NCI-H2171 (cell line): Measurements from ENCODE around the gene KRT33B.

Source experiments
- DNase-seq: peaks from one replicate; lab custom pipeline; 2025; lab: John Stamatoyannopoulos, UW

KRT33B gene

DNA sequence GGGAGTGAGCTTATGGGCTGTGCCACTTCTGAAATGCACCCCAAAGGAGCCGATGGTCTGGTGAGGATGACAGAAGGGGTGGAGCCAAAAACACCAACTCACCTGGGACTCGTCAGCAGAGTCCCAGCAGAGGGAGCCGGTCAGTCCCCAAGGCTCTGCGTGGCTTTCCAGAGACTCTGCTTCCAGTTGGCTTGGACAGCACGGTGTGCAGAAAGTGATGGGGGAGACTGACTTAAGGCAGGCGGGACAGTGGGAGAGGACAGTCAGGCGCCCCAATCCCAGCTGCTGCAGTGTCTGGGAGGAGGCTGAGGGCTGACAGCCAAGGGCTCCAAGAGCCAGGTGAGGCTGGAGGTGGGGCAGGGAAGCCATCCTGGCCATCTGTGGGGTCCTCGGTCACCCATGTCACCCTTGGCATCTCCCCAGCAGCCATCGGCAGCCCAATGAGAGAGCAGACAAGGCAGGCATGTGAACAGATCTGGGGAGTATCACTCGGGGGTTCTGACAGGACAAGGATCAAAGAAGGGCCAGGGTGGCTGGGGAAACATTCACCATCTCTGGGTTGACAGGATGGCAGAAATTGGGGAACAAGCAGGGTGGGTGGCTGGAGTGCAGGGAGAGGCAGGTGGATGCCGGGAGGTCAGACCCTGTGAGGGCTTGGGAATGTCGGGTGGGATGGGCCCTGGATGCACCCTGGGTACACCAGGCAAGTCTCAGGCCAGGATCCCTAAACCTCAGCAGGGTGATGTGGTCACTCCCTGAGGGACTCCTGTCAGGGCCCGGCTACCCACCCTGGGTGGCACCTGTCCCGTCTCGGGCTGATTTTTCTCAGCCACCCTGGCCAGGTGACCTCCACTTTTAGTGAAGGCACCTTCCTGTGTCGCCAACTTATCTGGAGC is 45.2 kb downstream of the KRT33B start:
- DNase-seq: no peak

DNA sequence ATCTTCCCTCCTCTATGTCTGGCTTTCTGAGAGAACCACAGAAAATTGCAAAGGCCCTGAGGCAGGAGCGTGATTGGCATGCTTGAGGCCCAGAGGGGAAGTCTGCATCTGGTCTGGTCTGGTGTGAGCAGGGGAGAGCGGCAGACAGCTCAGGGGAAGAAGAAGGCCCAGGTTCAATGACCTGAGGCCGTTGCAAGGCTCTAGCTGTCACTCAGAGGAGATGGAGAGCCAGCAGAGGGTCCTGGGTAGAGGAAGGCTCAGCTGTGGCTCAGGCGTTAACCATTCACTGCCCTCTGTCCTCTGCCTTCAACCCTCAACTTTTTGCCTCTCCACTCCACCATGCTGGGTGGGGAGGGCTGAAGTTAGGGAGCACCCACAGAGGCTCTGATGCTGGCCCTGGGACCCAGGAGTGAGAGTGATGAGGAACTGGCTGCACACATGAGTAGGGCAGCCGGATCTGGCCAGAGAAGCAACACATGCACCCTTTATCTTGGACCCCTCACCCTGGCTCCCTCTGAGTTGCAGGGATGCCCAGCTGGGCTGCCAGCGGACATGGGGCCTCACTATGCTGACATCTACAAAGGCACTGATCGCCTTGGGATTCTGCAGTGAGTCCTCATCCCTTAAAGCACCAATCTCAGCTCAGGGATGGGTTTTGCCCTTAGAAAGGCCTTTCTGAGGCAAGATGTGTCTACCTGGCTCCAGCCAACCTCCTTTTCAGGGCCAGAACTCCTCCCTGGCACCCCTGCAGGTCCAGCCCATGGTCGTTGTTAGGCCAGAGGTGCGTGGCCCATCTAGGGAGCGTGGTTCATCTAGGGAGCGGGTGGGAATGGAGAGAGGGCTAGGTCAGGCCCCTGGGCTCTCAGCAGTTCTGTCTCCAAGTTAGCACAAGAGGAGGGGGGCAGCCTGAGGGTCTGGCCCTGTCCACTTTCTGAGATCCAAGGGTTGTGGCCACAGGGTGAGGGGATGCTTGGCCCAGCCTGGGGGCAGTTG is 46.4 kb downstream of the KRT33B start:
- DNase-seq: no peak

DNA sequence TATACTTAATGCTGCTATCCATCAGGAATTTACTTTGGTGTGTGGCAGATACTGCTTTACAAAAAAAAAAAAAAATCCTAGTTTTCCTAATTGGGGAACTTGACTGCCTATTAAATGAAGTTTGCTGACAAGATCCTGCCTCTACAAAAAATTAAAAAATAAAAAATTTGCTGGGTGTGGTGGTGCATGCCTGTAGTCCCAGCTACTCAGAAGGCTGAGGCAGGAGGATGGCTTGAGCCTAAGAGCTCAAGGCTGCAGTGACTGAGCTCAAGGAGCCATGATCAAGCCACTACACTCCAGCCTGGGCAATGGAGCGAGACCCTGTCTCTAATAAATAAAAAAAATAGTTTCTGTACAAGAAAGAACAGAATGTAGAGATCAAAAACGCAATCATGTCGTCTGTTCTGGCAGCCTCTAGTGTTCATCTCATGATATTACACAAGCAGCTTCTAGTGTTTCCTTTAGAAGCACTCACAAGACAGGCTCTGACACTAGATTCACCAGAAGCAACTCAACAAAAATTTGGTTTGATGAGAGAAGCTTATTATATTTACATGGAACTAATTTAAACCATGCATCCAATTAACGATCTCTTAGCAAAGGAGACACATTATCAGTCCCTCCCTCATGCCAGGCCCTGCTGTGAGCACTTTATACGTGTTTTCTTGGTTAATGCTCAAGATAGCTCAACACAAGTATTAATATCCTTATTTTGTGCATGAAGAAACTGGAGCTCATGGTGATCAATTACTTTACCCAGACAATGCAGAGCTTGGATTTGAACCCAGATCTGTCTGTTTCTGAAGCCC is 47.3 kb downstream of the KRT33B start:
- DNase-seq: no peak

DNA sequence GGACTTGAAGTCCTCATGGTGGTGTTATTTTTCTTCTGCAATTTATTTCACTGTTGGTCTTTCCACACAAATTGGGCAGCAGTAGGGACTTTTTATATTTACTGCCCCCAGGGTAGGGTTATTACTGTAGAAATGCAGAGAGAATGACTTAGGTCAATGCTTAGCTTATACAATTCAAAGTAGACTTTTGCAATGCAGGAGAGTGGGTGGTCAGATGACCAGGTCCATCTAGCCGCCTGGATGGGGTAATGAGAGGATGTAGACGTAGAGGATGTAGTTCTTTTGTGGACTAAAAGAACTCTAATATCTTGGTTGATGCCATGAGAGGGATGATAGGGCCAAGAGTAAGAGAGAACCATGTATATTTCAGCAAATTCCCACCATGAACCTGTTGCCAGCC is 51.4 kb downstream of the KRT33B start:
- no peak for DNase-seq

DNA sequence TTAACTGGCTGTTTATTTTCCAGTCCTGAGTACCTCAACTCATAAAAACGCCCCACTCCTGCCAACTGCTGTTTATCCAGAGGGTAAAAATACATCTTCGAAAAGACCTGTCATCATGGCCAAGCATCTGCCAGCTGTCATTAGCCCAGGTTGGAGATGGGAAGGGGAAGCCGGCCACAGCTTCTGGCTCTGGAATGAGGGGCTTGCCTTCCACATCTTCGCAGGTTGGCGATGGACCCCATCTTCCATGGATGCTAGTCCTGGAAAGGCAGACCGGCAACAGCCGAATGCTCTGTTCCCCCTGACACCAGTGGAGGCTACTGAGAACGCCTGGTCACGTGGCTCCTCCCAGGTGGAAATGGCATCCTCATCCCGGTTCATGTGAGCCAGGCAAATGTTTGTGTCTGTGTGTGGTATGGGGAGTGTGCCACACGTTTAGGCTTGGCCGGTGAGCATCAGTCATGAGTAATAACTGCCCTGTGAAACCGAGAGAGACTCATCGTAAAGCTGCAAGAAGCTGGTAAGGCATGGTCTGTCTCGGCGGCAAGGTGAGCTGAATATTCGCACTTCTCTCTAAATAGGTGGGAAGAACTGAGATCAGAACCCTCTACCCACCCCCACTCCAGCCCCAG is 53.7 kb downstream of the KRT33B start:
- no peak for DNase-seq

DNA sequence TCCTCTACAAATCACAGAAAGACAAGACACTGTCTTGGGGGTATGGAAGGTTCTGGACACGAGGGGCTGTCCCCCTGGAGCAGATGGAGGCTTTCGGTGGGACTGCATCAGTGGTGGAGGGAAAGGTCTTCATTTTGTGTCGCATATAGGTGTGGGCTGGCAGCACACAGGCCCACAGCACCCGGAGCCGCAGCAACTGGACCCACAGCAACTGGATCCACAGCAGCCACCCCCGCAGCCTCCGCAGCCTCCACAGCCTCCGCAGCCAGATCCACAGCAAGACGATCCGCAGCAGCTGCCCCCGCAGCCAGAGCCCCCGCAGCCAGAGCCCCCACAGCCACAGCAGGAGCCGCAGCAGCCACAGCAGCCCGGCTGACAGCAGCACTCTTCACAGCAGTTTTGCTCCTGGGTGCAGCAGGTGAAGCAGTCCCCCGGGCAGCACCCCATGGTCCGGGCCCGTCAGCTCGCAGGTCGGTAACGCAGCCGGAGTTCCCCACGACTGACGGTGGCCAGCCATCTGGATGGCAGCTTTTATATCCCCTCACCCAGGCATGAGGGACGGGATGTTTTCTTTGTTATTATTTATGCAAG is 54.3 kb downstream of the KRT33B start, which contains the start of gene KRTAP17-1:
TSS of gene KRTAP17-1 (minus strand) at position 507 of the 591 bp plus-strand sequence. CDS start at position 447, 60 bp downstream.
- no peak for DNase-seq
